Mononuclear cell (primary cell): Measurements from ENCODE around the gene SPATA46. TPM values are rescaled to one million over a fixed set of nuclear protein-coding genes. Genes with fewer than 3 reads are reported as not detected.

Experiments used
- H3K27me3 ChIP-seq: 2 replicates; pipeline ENCODE4 v1.6.0; 2011; ENCODE audit warnings: low read length, control low read depth; ENCODE audit not compliant: insufficient read depth
- H3K4me1 ChIP-seq: 2 replicates; pipeline ENCODE4 v1.5.1; 2011; ENCODE audit warnings: mild to moderate bottlenecking, low read length, control low read depth; ENCODE audit not compliant: insufficient read depth
- H3K4me3 ChIP-seq: 2 replicates; pipeline ENCODE4 v1.5.1; 2011; ENCODE audit warnings: mild to moderate bottlenecking, low read length, moderate library complexity
- H3K9me3 ChIP-seq: 2 replicates; pipeline ENCODE4 v1.5.1; 2011; ENCODE audit warnings: low read depth, mild to moderate bottlenecking, control low read depth, low read length
- total RNA-seq: library from RNA; depleted of rRNA; stranded (reverse); fragments of >200 nt; gene quantifications from one replicate; pipeline ENCODE4 v1.2.3, GENCODE V29; 2012

The SPATA46 gene
- total RNA-seq, 1 donor, result not detected

DNA sequence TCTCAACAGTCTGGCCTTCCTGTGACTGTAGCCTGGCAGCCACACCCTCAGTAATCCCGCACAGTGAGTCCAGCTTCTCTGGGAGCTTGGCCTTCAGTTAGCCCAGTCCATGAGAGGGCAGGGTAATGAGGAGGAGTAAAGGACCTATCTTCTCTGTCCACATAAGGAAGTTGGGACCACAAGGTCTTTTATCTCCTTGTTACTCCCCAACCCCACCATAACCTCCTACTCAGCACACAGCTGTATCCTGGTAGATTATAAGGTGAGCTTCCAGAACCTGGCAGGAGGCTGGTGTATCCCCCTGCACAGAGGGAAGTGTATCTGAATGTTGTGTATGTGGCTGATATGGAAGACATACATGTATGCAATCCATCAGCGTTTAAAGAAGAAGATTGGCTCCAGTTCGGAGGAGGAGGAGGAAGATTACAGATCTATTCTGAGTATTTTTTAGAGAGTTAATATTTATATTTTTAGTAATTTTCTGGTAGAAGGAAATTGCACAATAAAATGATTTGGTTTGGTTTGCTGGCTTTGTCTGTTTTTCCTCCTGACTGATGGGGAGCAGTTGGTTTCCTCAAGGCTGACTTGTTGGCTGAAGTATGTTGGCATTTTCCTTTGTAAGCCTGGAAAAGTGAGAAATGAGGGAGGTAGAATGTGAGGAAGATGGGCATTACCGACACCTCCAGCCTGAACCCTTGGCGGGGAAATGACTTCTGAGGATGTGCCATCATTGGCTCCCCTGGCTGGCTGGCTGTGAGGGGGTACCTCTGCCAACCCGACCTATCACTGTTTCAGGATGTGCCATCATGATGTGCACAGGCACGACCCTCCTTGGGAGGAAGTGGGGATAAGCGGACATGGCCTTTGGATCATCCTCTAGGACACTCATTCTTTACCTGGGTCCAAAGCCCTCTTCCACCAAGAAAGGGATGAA is 9.9 kb upstream of the SPATA46 start:
- Histone ChIP-seq H3K4me3 (no peak overlapping the region), H3K9me3 (no peaks in the 10 kb centered on the region), H3K27me3 (no peaks in the 10 kb centered on the region), H3K4me1 (peaks cover 9% of the 10 kb centered on the region)

GRCh38 chr1:162385702-162386101 is 9.0 kb upstream of the SPATA46 start:
- Histone ChIP-seq H3K27me3 (no peaks in the 10 kb centered on the region), H3K4me1 (peaks cover 9% of the 10 kb centered on the region), H3K4me3 (no peak overlapping the region), H3K9me3 (no peaks in the 10 kb centered on the region)

GRCh38 chr1:162385280-162385623 is 8.6 kb upstream of the SPATA46 start:
- no peaks in the 10 kb centered on the region for H3K27me3 ChIP-seq
- H3K4me1 ChIP-seq, result peaks cover 9% of the 10 kb centered on the region
- H3K4me3 ChIP-seq, result no peak overlapping the region
- H3K9me3 ChIP-seq, result no peaks in the 10 kb centered on the region

DNA sequence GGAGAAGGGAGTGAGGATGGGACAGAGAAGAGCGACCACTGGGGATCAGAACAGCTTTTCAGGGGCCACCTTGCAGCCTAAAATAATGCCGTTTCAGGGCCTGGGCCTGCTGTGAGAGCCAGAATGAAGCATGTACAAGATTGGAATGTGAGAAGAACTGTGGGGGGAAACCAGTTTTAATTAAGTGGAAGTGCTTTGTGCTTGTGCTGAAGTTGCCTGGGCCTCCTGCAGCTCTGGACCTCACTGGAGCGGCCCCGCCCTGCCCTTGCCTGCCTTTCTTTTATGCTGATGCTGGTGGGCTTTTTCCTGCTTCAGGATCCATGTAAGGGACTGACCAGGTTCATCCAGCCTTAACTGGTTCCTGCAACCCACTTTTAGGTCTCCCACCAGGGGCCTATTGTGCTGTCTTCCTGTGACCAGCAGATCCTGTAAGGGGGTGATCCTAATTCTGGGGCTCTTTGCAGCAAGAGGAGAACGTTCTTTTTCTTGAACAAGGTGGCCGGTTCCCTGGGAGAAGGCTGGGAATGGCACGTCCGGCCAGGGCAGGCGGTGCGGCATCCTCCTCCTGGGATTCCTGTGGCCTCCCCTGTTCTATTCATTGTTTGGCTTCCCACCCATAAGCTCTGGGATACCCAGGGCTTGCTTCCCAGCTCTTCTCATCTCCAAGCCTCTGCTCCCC is 8.1 kb upstream of the SPATA46 start:
- peaks cover 9% of the 10 kb centered on the region for H3K4me1 ChIP-seq
- no peaks in the 10 kb centered on the region for H3K27me3 ChIP-seq
- H3K4me3 ChIP-seq, result no peak overlapping the region
- no peaks in the 10 kb centered on the region for H3K9me3 ChIP-seq

DNA sequence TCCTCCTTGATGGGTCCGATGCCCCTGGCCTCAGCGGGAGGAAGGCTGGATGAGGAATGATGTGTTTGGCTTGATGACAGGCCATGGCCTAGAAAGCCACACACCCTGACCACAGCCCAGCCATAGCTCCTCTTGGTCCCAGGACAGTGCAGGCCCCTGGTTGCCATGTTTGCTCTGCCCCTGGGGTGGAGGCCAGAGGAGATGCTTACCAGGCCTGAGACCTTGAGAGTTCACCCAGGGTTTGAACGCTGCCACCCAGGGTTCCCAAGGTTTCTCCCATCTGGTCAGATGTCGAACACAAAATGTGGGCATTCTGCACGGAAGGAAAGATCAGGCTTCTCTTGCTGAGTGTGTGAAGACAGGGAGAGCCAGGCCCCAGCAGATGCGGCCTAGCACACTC is 7.5 kb upstream of the SPATA46 start:
- H3K4me1 ChIP-seq, result peaks cover 3% of the 10 kb centered on the region
- no peaks in the 10 kb centered on the region for H3K9me3 ChIP-seq
- H3K4me3 ChIP-seq, result no peak overlapping the region
- H3K27me3 ChIP-seq, result no peaks in the 10 kb centered on the region

DNA sequence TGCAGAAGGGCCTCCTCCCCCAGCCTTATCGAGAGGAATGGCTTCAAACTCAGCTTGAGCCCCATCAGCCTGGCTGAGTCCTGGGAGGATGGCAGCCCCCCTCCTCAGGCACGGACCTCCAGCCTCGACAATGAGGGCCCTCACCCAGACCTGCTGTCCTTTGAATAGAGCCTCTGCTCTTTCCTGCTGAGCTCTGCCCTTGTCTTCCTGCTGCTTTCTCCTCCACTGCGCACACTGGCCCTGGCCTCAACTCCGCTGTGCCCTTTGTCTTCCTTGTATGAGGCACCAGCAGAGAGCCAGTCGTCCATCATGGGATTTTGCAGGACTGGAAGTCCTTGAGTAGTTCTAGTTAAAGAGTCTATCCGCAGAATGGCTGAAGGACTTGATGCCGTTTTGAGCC is 6.9 kb upstream of the SPATA46 start:
- no peaks in the 10 kb centered on the region for H3K27me3 ChIP-seq
- H3K9me3 ChIP-seq, result no peaks in the 10 kb centered on the region
- H3K4me1 ChIP-seq, result no peaks in the 10 kb centered on the region
- no peak overlapping the region for H3K4me3 ChIP-seq

DNA sequence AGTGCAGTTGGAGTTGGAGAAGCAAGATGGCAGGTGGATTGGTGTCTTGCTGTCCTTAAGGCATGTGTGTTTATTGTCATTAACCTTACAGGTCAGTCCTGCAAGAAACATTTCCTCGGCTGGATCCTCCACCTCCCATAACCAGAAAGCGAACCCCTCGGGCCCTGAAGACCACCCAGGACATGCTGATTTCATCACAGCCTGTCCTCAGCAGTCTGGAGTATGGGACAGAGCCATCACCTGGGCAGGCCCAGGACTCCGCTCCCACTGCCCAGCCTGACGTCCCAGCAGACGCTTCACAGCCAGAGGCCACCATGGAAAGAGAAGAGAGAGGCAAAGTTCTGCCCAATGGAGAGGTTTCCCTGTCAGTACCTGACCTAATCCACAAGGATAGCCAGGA is 6.4 kb upstream of the SPATA46 start:
- H3K27me3 ChIP-seq, result no peaks in the 10 kb centered on the region
- no peak overlapping the region for H3K4me3 ChIP-seq
- H3K9me3 ChIP-seq, result no peaks in the 10 kb centered on the region
- no peaks in the 10 kb centered on the region for H3K4me1 ChIP-seq

DNA sequence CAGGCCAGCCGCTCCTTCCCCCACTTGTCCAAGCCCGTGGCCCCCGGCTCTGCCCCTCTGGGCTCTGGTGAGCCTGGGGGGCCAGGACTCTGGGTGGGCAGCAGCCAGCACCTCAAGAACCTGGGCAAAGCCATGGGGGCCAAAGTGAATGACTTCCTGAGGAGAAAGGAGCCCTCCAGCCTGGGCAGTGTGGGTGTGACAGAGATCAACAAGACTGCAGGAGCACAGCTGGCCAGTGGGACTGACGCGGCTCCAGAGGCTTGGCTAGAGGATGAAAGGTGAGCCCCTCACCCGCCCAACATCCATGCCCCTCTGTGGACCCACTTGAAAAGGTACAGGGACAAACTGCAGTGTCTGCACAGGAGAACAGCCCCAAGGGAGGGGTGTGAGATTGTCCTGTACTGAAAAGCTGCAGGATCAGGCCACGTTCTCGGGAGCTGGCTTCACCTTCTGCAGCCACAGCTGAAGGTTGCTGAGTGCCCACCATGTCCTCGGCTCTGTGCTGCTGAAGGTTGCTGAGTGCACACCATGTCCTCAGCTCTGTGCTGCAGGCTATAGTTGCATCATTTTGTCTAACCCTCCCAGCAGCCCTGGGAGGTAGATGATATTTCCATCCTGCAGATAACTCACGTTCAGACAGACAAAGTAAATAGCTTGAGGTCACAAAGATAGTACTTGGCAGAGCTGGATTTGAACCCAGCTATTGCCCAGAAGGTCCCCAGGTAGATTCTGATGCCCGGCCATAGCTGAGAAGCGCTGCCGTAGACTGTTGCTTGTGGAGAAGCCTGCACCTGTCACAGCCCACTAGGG is 5.5 kb upstream of the SPATA46 start:
- no peaks in the 10 kb centered on the region for H3K9me3 ChIP-seq
- no peaks in the 10 kb centered on the region for H3K27me3 ChIP-seq
- H3K4me3 ChIP-seq, result no peak overlapping the region

GRCh38 chr1:162381383-162381782 is 4.7 kb upstream of the SPATA46 start, which contains the start of gene C1orf226:
Gene C1orf226, plus strand, starts transcription at chr1:162381728. Its CDS starts 174 bp downstream, at chr1:162381902.
- Histone ChIP-seq H3K9me3 (no peaks in the 10 kb centered on the region), H3K4me1 (no peaks in the 10 kb centered on the region), H3K4me3 (no peak within 1 kb of the TSS), H3K27me3 (no peaks in the 10 kb centered on the region)

More for the DNA sequence above, 5.5 kb upstream of the SPATA46 start:
- H3K4me1 ChIP-seq, result no peaks in the 10 kb centered on the region

- Histone ChIP-seq H3K9me3 (no peaks in the 10 kb centered on the region), H3K27me3 (no peaks in the 10 kb centered on the region), H3K4me3 (no peak overlapping the region), H3K4me1 (no peaks in the 10 kb centered on the region)
These were observed 3.6 kb upstream of the SPATA46 start for GRCh38 chr1:162380061-162380846.

DNA sequence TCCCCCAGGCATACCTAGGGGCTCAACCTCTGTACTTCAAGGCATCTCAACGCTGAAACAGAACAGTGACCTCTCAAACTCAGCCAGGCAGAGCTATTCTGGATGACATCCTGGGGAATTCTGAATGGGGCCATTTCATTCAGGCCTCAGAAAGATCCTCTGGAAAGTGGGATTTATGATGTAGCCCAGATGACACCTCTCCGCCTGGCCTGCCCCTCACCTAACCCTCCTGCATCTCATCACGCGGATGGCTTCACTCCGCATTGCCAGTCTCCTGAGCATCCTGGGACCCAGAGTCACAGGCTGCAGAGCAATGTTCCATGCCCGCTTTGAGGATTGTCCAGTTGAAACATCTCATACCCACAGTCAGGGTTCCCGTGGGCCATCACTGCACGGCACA is 1.2 kb downstream of the SPATA46 start:
- no peaks in the 10 kb centered on the region for H3K4me1 ChIP-seq

DNA sequence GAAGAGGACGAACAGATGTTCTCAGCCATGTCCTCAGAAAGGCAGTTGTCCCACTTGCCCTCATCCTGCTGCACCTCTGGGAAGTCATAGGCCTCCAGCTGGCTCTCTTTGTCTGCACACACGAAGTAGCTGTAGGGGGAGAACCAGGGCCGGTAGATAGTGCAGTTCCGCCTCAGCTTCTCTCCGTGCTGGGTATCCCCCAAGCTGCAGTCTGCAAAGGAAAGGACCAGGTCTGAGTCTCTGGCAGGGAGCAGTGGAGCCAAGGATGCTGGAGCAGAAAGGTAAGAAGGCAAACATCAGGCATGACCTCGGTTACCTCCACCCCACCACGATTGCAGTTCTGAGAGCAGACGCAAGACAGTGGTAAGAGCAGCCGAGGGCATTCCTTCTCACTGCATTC is 2.2 kb downstream of the SPATA46 start:
- H3K4me1 ChIP-seq, result no peaks in the 10 kb centered on the region
- no peaks in the 10 kb centered on the region for H3K9me3 ChIP-seq
- H3K27me3 ChIP-seq, result no peaks in the 10 kb centered on the region
- no peak overlapping the region for H3K4me3 ChIP-seq

More for the DNA sequence above, 1.2 kb downstream of the SPATA46 start:
- Histone ChIP-seq H3K9me3 (no peaks in the 10 kb centered on the region), H3K4me3 (no peak overlapping the region), H3K27me3 (no peaks in the 10 kb centered on the region)

- no peak overlapping the region for H3K4me3 ChIP-seq
- no peaks in the 10 kb centered on the region for H3K4me1 ChIP-seq
- no peaks in the 10 kb centered on the region for H3K27me3 ChIP-seq
- H3K9me3 ChIP-seq, result no peaks in the 10 kb centered on the region
These were observed 3.0 kb downstream of the SPATA46 start for GRCh38 chr1:162373541-162374260.

GRCh38 chr1:162373072-162373427 is 3.6 kb downstream of the SPATA46 start:
- H3K9me3 ChIP-seq, result no peaks in the 10 kb centered on the region
- no peaks in the 10 kb centered on the region for H3K4me1 ChIP-seq
- no peak overlapping the region for H3K4me3 ChIP-seq
- no peaks in the 10 kb centered on the region for H3K27me3 ChIP-seq
